ENCODE results near the gene ARHGAP18. TPM values are rescaled to one million over a fixed set of nuclear protein-coding genes. Genes with fewer than 3 reads are reported as not detected.
"Not testable (repeated sequence)": the region's sequence is repeated elsewhere in the genome, so short reads cannot be mapped to it uniquely, and the experiment has no call there.

ARHGAP18 gene
- total and polyA plus RNA-seq, 5 donors = 3.0 to 6.5 (median 5.5) TPM

DNA sequence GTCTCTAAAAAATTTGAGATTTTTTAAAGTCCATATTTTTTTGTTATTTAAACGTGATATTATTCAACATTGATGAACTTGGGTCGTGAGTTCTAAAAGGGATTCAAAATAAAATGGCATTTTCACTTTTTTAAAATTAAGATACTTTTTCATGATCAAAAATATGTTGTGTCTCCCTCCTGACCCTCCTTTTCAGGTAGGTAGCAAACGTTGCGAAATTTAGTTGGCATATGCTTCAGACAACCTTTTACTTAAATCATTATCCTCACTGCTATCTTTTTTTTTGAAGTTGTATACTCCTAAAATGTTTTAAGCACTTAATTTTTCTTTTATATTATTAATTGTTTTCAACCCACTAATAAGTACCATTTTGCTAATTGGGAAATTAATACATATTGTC, 133.5 kb downstream of the ARHGAP18 start:
- ATAC-seq (no peak), DNase-seq (no peak)
- Histone ChIP-seq H3K9me3 (ENCODE audit: control insufficient read depth, low read length) (no peaks in the 10 kb centered on the region), H3K27me3 (ENCODE audit: control insufficient read depth, insufficient read depth) (no peaks in the 10 kb centered on the region), H3K4me3 (ENCODE audit: low read length) (no peak overlapping the region), H3K4me1 (ENCODE audit: control insufficient read depth, insufficient read depth, low read length) (no peaks in the 10 kb centered on the region), H3K27ac (ENCODE audit: low read length) (no peak overlapping the region)
- intact Hi-C loops (cut with DNase I) = loop anchor here in 1 of 4 donors (5.0 kb wide), 1 partner anchor 79 kb away; no protein-coding TSS in a partner anchor
- WGBS = 86% methylated on average over 4 of the region's 4 CpGs

DNA sequence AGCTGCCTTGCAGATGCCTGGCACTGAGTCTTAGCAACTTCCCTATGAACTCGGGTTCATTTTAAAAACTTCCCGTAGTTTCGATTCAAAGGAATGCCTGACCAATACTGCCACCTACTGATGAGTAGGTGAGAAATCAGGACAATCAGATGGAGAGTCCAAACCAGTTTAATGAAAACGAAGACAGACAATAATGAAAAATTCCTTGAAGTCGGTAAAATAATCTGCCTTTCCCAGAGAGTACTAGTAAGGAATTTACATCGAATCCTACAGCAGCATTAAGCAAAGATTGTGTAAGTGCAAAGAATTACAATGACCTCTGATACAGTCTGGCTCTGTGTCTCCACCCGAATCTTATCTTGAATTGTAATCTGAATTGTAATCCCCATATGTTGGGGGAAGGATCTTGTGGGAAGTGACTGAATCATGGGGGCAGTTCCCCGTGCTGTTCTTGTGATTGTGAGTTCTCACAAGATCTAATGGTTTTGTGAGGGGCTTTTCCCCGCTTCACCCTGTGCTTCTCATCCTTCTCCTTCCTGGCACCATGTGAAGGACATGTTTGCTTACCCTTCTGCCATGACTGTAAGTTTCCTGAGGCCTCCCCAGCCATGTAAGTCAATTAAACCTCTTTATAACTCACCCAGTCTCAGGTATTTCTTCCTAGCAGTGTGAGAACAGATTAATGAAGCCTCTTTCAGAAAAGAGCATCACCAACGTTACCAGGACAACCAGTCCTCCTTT, 134.4 kb downstream of the ARHGAP18 start:
- Histone ChIP-seq H3K27me3 (ENCODE audit: control insufficient read depth, insufficient read depth) (no peaks in the 10 kb centered on the region), H3K27ac (ENCODE audit: low read length) (no peak overlapping the region), H3K4me3 (ENCODE audit: low read length) (peak overlapping the region; percentile 51), H3K4me1 (ENCODE audit: control insufficient read depth, insufficient read depth, low read length) (no peaks in the 10 kb centered on the region), H3K9me3 (ENCODE audit: control insufficient read depth, low read length) (no peaks in the 10 kb centered on the region)
- ATAC-seq (peak; percentile 74 to 75), DNase-seq (peak in 1 of 3 donors; percentile 43)
- 26% methylated on average over 10 of the region's 10 CpGs for WGBS
- intact Hi-C loops (cut with DNase I) = loop anchor here in 2 of 4 donors (2.0 to 5.0 kb wide), 2 partner anchors 77 to 78 kb away; no protein-coding TSS in a partner anchor

DNA sequence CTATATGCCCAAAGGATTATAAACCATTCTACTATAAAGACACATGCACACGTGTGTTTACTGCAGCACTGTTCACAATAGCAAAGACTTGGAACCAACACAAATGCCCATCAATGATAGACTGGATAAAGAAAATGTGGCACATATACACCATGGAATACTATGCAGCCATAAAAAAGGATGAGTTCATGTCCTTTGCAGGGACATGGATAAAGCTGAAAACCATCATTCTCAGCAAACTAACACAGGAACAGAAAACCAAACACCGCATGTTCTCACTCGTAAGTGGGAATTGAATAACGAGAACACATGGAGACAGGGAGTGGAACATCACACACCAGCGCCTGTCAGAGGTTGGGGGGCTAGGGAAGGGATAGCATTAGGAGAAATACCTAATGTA, 135.4 kb downstream of the ARHGAP18 start:
- not testable (repeated sequence) for H3K4me3 ChIP-seq (ENCODE audit: low read length); H3K27me3 ChIP-seq (ENCODE audit: control insufficient read depth, insufficient read depth); ATAC-seq; DNase-seq; H3K9me3 ChIP-seq (ENCODE audit: control insufficient read depth, low read length); H3K4me1 ChIP-seq (ENCODE audit: control insufficient read depth, insufficient read depth, low read length); H3K27ac ChIP-seq (ENCODE audit: low read length)
- intact Hi-C loops (cut with DNase I) = loop anchor here in 2 of 4 donors (2.0 to 5.0 kb wide), 2 partner anchors 76 to 77 kb away; no protein-coding TSS in a partner anchor
- 97% methylated on average over 5 of the region's 5 CpGs for WGBS

DNA sequence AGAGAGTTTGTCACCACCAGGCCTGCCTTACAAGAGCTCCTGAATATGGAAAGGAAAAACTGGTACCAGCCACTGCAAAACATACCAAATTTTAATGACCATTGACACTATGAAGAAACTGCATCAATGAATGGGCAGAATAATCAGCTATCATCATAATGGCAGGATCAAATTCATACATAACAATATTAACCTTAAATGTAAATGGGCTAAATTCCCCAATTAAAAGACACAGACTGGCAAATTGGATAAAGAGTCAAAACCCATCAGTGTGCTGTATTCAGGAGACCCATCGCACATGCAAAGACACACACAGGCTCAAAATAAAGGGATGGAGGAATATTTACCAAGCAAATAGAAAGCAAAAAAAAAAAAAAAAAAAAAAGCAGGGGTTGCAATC, 139.0 kb downstream of the ARHGAP18 start:
- H3K27ac ChIP-seq (ENCODE audit: low read length); DNase-seq; H3K9me3 ChIP-seq (ENCODE audit: control insufficient read depth, low read length); intact Hi-C loops (cut with DNase I); ATAC-seq; H3K27me3 ChIP-seq (ENCODE audit: control insufficient read depth, insufficient read depth); H3K4me3 ChIP-seq (ENCODE audit: low read length); H3K4me1 ChIP-seq (ENCODE audit: control insufficient read depth, insufficient read depth, low read length): not testable (repeated sequence)
- WGBS = 96% methylated on average over 1 of the region's 1 CpG

DNA sequence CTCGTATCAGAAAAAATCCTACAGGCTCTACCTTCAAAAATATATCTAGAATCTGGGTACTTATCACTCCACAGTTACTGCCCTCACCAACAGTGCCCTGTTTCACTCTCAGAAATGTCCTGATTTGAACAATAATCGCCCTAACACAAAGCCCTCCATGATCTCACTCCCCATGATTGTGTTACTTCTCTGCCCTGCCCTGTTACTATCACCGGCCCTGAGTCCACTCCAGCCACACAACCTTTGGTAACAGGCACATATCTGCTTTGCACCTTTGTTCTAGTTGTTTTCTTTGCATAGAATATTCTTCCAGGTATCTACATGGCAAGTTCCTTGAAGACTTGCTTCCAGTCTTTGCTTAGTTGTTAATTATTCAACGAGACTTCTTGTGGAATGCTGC, 142.0 kb downstream of the ARHGAP18 start:
- WGBS = 94% methylated on average over 4 of the region's 4 CpGs
- no peak for DNase-seq
- Histone ChIP-seq H3K27me3 (ENCODE audit: control insufficient read depth, insufficient read depth) (no peaks in the 10 kb centered on the region), H3K27ac (ENCODE audit: low read length) (no peak overlapping the region), H3K4me3 (ENCODE audit: low read length) (no peak overlapping the region), H3K9me3 (ENCODE audit: control insufficient read depth, low read length) (no peaks in the 10 kb centered on the region), H3K4me1 (ENCODE audit: control insufficient read depth, insufficient read depth, low read length) (no peaks in the 10 kb centered on the region)
- ATAC-seq = no peak
- intact Hi-C loops (cut with DNase I) = loop anchor here in 1 of 4 donors (10.0 kb wide), 1 partner anchor 53 kb away; no protein-coding TSS in a partner anchor

DNA sequence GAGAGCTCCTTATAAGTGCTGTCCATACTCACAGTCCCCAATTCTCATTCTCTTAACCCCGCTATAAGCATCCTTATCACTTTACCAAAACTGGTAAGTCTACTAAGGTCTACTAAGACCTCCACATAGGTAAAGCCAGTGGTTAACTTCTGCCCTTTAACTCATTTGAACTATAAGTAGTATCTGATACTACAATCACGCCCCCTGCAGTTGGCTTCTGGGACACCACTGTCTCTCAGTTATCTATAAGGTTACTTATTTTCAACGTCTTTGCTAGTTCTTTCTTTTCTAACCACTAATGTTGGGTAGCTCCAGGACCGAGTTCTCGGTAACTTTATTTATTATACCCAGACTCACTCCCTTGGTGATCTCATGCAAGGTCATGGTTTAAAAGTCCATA, 142.6 kb downstream of the ARHGAP18 start:
- Histone ChIP-seq H3K4me1 (ENCODE audit: control insufficient read depth, insufficient read depth, low read length) (no peaks in the 10 kb centered on the region), H3K27ac (ENCODE audit: low read length) (no peak overlapping the region), H3K9me3 (ENCODE audit: control insufficient read depth, low read length) (no peaks in the 10 kb centered on the region), H3K4me3 (ENCODE audit: low read length) (no peak overlapping the region), H3K27me3 (ENCODE audit: control insufficient read depth, insufficient read depth) (no peaks in the 10 kb centered on the region)
- DNase-seq (peak in 1 of 3 donors; percentile 52), ATAC-seq (no peak)
- 76% methylated on average over 5 of the region's 5 CpGs for WGBS
- intact Hi-C loops (cut with DNase I) = loop anchor here in 1 of 4 donors (10.0 kb wide), 1 partner anchor 53 kb away; no protein-coding TSS in a partner anchor

DNA sequence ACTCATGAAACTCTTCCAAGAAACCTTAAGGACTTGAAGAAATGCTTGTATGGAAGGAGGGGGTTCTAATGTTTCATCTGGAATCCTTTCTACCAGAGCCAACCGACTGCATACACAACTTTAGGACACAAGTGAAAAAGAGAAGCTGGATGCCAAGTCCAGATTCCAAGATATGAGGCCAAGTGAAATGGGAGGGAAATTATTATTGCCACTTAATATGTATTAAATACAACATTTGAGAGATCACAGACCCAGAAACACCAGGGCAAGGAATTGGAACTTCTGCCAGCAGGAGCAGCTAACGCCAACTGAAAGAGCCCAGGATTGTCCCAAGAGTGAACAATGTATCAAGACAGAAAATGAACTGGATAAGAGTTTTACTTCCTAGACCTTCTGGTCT, 144.2 kb downstream of the ARHGAP18 start:
- Histone ChIP-seq H3K4me3 (ENCODE audit: low read length) (no peak overlapping the region), H3K9me3 (ENCODE audit: control insufficient read depth, low read length) (no peaks in the 10 kb centered on the region), H3K4me1 (ENCODE audit: control insufficient read depth, insufficient read depth, low read length) (no peaks in the 10 kb centered on the region), H3K27ac (ENCODE audit: low read length) (no peak overlapping the region), H3K27me3 (ENCODE audit: control insufficient read depth, insufficient read depth) (no peaks in the 10 kb centered on the region)
- ATAC-seq (no peak), DNase-seq (no peak)
- intact Hi-C loops (cut with DNase I) = loop anchor here in 1 of 4 donors (10.0 kb wide), 1 partner anchor 51 kb away; no protein-coding TSS in a partner anchor
- 51% methylated on average over 2 of the region's 2 CpGs for WGBS

DNA sequence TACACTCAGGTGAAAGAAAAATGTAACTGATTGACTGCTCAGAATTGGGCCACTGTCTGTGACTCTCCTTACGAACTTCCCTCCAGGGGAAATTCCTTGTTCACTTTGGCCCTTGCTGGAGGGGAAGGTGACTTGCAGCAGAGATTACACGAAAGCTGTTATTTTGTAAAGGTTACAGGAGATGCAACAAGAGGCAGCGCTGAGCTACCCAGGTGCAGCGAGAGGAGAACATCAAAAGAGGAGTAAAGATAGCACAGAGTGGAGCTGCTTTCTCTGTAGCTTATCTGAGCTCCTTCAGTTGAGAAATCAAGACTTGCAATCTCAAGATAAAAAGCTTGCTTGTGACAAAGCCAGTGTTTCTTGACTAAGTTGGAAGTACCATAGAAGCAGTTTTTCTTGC, 144.6 kb downstream of the ARHGAP18 start:
- ATAC-seq = no peak
- 90% methylated on average over 4 of the region's 4 CpGs for WGBS
- no peaks in the 10 kb centered on the region for H3K9me3 ChIP-seq (ENCODE audit: control insufficient read depth, low read length)
- H3K27me3 ChIP-seq (ENCODE audit: control insufficient read depth, insufficient read depth) = no peaks in the 10 kb centered on the region
- no peak overlapping the region for H3K27ac ChIP-seq (ENCODE audit: low read length)
- no peak for DNase-seq
- no peak overlapping the region for H3K4me3 ChIP-seq (ENCODE audit: low read length)
- H3K4me1 ChIP-seq (ENCODE audit: control insufficient read depth, insufficient read depth, low read length) = no peaks in the 10 kb centered on the region
- intact Hi-C loops (cut with DNase I) = loop anchor here in 1 of 4 donors (10.0 kb wide), 1 partner anchor 51 kb away; no protein-coding TSS in a partner anchor

DNA sequence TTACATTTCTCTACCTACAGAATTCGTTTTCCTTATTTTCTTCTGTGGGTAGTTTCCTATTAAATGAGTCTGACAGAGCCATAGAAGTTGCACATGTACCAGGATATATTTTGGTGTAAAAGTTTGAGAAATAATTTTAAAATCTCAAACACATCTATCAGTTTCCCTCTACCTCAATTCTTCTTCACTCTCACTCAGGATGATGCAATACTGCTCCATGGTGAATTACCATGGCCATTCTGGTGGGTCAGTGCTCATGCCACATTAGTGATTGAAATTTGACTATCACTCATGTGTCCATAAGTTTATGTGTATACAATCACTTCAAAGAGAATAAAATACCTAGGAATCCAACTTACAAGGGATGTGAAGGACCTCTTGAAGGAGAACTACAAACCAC, 151.7 kb downstream of the ARHGAP18 start:
- H3K27ac ChIP-seq (ENCODE audit: low read length) = no peak overlapping the region
- WGBS = 83% methylated on average over 1 of the region's 1 CpG
- H3K4me1 ChIP-seq (ENCODE audit: control insufficient read depth, insufficient read depth, low read length) = no peaks in the 10 kb centered on the region
- no peak overlapping the region for H3K4me3 ChIP-seq (ENCODE audit: low read length)
- intact Hi-C loops (cut with DNase I) = no loop called here
- no peaks in the 10 kb centered on the region for H3K27me3 ChIP-seq (ENCODE audit: control insufficient read depth, insufficient read depth)
- ATAC-seq = no peak
- no peaks in the 10 kb centered on the region for H3K9me3 ChIP-seq (ENCODE audit: control insufficient read depth, low read length)
- no peak for DNase-seq

DNA sequence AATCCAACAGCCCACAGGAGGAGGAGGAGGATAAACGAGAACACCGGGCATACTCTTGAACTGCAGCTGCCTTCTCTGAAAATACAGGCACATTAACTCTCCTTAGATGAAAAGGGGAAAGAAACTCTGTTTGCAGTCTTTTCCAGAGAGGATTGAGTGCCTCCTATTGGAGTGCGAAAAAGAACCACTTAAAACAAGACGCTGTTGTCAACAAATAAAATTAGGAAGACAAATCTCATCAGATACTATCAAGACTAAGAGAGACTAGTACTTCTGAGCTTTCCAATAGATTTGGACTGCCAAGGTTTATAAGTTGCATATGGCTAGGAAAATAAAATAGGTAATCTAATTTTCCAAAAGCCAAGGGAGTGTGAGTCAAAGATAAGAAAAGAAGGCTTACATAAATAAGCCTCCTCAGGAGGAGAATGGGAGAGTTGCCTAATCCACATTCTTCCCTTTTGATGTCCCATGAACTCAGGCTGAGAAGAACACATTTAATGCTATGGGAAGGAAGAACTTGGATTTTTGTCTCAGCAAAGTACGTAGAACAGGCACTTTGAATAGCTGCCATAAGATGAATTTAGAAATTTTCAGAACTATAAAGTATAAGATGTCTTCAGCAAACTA, 154.7 kb downstream of the ARHGAP18 start:
- H3K27ac ChIP-seq (ENCODE audit: low read length) = no peak overlapping the region
- H3K9me3 ChIP-seq (ENCODE audit: control insufficient read depth, low read length) = no peaks in the 10 kb centered on the region
- no peak for ATAC-seq
- H3K4me1 ChIP-seq (ENCODE audit: control insufficient read depth, insufficient read depth, low read length) = no peaks in the 10 kb centered on the region
- no peaks in the 10 kb centered on the region for H3K27me3 ChIP-seq (ENCODE audit: control insufficient read depth, insufficient read depth)
- 74% methylated on average over 5 of the region's 5 CpGs for WGBS
- no peak for DNase-seq
- no peak overlapping the region for H3K4me3 ChIP-seq (ENCODE audit: low read length)
- intact Hi-C loops (cut with DNase I) = no loop called here

DNA sequence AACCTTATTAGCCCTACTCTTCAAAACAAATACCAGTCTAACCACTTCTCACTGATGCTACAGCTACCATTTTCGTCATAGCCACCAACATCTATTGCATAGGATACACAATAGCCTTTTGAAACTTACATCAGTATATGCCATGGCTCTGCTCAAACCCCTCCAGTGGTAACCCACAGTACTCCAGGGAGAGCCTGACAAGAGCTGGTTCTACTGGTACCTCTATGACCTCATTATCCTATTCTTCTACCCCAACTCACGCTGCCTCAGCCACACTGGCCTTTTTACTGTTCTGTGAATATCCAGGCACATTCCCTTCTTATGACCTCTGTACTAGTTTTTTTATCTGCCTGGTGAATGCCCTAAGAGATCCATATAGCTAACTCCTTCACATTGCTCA, 157.6 kb downstream of the ARHGAP18 start:
- H3K4me1 ChIP-seq (ENCODE audit: control insufficient read depth, insufficient read depth, low read length) = no peaks in the 10 kb centered on the region
- 91% methylated on average over 2 of the region's 2 CpGs for WGBS
- DNase-seq (no peak), ATAC-seq (no peak)
- intact Hi-C loops (cut with DNase I) = no loop called here
- H3K27me3 ChIP-seq (ENCODE audit: control insufficient read depth, insufficient read depth) = no peaks in the 10 kb centered on the region
- H3K4me3 ChIP-seq (ENCODE audit: low read length) = no peak overlapping the region
- no peak overlapping the region for H3K27ac ChIP-seq (ENCODE audit: low read length)
- H3K9me3 ChIP-seq (ENCODE audit: control insufficient read depth, low read length) = no peaks in the 10 kb centered on the region
